GM21390 (cell line): Measurements from ENCODE around the gene FILIP1L.

Experiments used
- ATAC-seq: cut with Tn5 transposase; IDR thresholded peaks from one replicate; pipeline ENCODE4 v1.9.1; 2021; ENCODE audit not compliant: unreplicated experiment

The FILIP1L gene

DNA sequence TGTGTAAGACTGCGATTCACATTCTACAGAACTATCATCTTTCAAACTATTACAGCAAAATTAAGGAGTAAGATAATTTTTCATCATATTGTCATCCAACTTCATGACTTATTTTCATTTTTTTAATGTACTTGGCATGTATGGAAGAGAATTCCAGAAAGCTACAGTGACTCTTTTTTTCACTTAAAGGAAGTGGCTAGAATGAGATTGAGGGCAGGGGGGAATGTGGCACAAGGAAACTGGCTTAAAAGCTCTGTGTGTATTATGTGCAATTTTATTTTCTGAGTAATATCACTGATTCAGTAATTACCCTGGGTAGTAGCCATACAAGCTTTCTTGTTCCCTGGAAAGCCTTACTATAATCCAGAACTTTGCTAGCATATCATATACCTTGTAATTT is 94.6 kb downstream of the FILIP1L start:
- no peak for ATAC-seq

DNA sequence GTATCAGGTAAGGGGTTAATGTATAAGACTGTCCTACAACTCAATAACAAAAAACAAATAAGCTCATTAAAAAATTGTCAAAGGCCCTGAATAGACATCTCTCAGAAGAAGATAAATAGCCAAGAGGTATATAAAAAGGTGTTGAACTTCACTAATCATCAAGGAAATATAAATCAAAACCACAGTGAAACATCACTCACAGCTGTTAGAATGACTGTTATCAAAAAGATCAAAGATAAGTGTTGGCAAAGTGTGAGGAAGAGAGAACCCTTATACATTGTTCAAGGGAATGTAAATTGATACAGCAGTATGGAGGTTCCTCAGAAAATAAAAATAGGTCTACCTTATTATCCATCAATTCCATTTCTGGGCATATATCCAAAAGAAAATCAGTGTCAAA is 95.5 kb downstream of the FILIP1L start:
- ATAC-seq: no peak

DNA sequence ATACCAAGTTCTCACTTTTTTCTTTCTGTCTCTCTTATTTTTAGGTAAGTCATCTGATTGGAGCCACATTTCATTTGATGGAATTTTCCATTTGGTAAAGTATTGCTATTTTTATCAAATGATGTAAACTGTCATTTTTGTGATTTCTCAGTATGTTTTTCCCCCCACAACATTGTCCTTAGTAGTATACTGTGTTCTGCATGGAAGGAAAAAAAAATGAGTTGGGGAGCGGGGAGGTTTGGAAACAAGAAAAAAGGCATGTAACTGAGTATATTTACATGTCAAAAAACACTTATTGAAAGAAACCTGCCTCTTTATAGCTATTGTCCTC is 104.2 kb downstream of the FILIP1L start:
- no peak for ATAC-seq

DNA sequence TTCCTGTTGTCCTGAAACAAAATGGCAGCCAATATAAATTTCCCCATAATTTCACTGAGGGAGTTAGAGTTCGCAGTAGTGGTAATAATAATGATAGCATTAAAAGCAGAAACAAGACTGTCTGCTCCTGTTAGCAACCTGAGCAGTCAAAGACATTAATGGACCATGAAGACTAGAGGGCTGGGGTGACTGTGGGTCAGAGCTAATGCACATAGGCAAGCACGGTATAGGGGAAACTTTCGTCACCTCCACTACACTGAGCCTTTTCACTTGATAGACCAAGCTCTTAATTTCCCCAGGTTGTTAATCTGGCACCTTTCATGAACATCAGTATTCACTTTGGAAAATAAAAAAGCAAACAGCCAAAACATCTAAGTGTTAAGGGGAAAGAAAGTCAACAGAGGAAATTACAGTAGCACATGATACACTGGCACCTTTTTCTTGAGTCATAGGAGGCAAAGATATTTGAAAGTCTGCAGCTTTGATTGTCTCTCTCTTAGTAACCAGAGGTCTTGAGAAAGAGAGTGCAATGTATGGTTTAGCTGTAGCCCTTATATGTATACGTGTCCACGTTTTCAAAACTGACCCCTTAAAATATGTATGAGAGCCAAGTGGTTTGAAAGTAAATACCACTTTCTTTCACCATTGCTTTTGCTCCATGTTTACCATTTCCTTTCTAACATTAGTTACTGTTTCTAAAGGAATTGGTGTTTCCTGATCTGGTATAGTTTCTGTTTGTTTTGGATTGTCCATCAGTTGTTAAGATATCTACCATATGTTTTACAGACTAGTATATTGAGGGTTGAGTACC is 104.8 kb downstream of the FILIP1L start:
- no peak for ATAC-seq

DNA sequence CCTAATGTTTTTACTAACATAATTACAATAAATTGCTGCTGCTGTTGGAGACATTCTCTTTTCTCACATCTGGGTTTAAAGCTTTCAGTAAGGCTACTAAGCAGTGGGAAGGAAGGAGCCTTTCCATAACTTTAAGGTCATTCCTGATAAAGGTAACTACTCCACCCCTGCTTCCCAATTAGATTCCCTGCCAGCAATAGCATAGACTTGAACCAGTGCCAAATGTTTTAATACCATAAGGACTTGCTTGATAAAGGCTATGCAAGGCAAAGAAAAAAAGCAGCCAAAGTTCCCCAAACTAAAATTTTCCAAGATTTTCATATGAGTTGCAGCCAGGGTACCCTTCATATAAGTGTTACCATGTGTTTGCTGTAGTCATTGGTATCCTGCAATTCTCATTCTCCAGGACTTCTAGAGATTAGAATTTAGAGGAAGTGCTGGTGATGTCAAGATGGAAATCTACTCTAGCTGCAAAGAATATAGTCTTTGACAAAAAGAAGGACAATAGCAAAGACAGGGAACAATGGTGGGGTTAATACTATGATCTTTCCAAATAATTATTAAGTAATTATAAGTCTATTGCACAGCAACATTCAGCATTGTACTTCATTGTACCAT is 106.1 kb downstream of the FILIP1L start:
- no peak for ATAC-seq

DNA sequence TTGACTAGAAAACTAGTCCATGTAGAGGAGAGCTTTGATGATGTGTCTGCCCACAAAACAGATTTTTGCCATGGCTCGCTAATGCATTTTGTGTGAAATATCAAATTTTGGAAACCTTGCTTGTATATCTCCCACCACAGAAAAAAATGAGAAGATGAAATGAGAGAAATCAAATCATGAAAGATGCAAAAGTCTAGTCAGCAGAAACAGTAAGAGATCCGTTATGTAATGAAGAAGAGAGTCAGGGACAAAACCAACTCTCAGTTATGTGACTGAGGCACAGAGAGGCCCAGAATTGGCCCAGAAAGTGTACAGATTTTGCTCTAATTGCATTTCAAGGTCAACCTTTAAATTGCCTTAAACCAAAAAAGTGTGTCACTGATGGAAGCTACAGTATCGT is 107.0 kb downstream of the FILIP1L start:
- ATAC-seq: no peak

DNA sequence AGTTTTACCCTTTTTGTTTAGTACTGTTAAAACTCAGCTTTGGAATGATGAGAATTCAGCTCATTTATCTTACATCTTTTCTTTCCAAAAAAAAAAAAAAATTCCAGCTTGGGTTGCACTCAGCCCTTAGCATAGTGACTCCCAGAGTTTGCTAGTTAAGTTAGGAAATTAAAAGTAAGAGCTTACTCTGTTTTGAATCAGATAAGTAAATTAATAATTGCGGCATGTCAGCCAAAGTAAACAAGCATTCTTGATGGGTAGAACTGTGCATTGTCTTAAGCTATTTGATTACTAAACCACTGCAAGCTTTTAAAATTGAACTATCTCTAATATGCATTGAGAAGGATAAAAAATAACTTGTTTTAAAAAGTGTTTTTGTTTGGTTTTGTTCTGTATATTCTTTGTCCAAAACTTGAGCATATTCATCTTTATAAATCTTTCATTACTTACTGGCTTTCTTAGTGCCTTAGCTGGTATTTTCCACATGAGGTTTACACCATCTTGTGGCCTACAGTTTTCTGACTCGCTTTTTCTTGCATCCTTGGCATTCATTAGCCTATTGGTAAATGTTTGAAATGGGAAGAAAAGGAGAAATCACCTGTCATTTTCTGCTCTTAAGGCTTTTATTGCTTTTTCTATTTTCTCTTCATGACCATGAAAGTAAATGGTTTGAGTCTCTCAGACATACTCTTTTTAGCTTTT is 107.6 kb downstream of the FILIP1L start:
- no peak for ATAC-seq

DNA sequence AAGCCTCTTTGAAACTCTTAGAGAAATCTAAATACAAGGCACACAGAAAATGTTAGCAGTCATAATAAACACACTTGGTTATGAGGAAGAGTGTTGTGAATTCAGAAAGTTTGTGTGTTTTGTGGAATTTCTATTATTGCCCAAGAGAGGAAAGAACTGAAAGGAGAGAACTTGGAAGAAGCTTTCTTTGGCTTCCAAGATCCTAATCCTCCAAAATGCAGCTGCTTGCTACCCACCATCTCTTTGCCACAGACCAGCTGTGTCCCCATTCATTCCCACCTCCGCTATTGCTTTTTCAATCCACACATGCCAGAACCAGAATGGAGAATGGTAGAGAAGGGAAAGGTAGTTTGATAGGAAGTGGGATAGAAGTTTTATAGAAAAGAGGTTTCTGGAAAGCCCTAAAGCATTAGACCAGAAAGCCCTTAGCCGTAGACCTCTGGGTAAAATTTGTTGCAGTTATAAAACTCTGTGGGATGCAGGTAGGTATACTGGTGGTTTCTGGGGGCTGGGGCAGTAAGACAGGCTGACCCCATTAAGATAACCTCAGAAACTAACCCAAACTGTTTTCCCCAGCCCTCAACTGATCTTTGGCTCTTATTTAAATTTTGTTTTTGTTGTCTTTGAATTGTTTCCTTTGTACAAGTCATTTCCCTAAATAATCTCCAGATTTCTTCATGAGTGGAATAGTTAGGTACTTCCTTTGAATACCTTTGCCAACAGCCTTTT is 108.5 kb downstream of the FILIP1L start:
- no peak for ATAC-seq

DNA sequence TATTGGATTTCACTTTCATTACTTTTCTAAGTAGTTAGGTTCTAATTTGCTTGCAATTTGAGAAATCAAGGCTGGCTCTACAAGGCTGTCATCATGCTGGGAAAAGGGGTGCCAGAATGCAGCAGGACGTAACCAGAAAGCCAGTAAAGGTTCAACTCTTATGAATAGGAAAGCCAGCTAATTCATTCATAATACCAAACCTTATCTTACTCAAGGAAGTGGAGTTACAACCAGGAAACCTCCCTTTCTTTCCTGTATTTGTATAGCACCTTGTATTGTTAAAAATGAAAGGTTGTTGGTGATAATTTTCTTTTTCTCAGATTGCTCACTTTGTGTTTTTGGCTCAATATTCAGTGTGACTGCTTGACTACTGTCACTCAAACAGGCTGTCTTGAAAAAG is 109.4 kb downstream of the FILIP1L start:
- no peak for ATAC-seq

DNA sequence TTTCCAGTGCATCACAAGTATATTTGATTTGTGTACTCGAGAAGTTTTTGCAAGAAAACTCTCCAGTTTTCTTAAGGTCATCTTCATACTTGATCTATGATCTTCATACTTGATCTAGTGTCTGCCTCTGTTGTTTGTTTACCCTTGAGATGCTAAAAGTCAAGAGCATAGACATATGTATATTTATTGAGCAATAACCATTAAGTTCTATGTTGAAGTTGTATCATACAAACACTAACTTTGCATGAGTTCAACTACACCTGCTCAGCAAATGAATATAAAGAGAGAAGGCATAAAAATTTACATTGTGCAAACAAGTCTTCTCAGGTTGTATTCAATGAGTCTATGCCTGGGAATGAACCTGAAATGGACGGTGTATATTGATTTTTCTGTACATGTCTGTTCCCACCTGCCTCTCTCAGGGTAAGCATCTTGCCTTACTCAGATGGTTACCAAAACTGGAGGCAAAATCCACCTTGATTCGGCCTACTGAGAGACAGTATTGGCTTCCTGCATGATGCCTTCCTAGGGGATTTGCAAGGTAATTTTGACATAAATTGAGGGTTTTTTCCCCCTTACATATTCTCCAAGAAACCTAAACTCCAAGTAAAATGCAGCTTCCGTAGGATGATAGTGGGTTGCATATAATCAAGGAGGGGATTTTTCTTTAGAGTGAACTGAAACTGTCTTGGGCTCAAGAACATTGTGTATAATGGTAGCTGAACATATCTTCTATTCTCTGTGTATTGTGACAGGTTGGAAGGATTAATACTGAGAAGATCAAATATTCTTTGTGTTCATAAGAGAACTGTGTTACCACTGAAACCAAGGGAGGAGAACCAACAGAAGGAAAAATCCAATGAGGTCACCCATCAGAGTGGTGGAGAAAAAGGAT is 110.4 kb downstream of the FILIP1L start:
- no peak for ATAC-seq

DNA sequence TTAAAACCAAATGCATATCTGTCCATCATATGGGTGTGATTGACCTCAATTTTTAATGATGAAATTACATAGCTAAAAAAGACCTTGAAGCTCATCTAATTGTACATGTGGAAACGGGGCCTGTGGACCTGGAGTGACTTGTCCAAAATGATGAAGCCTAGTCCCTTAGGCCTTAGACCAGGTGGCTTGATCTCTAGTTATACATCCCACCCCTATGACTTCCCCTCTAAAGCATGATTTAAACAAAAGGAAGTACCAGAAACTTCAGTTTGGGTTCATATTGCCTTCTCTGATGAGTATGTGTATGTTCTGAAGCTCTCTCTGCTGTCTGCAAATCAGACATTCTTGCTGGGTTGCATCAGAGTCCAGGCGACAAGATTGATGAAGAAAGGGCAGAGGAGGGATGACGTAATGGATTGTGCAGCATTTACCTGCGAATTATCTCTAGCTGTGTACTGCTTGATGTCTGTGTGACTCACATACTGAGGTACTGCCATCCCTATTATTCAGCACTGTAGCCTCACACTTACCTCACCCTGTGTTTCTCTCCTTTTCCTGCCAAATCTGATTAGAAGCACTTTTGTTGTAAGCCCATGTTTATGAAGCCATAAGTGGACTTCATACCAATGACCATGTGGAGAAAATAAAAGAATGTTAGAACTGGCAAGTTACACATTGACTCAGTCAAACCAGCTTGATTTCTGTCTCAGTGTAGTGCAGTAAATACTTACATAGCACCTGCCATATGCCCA is 111.5 kb downstream of the FILIP1L start:
- ATAC-seq: no peak

DNA sequence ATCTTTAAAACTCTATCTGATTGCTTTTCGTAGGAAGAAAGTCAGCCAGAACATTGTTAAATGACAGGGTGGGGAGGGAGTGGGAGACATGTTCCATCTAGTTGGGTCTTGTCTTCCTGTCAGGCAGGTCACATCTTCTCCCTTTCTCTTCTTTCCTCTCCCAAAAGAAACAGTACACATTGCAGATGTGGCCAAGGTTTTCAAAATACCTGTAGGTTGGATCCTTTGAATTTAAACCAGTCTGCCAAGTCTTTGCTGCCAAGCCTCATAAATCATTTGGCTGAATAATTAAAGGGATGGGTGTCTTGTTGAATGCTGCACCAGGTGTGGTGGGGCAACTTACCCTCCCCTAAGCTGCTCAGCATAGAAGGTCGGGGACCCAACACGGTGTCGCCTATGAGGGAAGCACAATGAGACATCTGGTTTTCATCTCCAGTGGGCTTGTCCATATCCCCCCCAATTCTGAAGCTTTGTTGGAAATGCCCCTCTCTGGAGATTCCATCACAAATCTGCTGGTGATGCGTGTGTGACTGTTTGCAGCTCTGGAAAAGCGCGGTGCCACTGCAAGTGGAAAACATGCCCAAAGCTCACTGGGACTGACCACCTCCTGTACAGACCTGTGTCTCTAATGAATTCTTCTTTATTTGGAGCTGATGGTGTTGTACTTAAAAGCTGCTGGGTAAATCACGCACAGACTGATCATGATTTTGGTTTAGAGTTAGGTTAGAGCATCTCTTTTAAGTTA is 112.6 kb downstream of the FILIP1L start:
- no peak for ATAC-seq

DNA sequence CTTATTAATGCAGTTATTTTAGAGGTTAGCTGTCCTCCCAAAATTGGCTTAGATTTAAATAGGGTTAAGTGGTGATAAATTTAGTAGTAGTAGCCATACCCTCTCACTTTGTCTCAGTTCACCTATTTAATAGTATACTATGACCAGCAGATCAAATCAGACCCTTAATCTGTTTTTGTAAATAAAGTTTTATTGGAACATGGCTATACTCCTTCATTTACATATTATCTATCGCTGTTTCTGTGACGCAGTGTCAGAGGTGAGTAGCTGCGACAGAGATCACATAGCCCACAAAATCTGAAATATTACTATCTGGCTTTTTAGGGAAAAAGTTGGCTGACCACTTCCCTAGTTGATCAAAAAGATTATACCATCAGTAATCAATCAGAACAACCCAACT is 113.2 kb downstream of the FILIP1L start:
- ATAC-seq: no peak

DNA sequence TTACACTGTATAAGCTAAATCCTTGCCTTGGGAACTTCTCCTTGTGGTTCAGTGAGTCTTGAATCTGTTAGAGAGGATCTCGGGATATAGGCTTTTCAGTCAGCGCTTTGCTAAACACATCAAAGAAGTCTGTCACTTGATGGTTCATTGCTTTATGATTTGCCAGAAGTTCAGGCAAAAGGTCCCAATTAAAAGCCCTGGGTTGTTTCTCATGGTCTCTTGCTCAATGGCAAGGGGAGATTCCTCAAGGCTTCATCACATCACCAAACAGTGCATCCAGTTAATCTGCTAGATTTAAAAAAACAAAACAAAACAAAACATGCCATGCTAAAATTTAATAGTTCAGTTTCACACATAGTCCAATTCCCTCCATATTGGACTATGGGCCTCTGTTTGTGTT is 114.8 kb downstream of the FILIP1L start:
- ATAC-seq: no peak

DNA sequence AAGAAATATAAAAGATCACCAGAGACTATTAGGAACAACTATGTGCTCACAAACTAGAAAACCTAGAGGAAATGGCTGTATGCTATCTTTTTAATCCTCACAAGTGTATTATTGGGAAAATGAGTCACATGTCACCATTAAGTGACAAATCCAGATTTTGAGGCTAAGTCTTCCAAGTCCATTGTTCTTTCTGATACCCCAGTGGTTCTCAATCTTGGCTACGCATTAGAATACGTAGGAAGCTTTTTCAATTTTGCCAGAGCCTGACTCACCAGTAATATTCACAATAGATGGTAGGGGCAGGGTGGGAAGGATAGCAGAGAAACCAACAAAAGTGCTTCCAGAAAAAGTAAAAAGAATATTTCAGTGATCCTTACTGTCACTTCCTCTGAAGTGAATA is 117.0 kb downstream of the FILIP1L start:
- no peak for ATAC-seq

DNA sequence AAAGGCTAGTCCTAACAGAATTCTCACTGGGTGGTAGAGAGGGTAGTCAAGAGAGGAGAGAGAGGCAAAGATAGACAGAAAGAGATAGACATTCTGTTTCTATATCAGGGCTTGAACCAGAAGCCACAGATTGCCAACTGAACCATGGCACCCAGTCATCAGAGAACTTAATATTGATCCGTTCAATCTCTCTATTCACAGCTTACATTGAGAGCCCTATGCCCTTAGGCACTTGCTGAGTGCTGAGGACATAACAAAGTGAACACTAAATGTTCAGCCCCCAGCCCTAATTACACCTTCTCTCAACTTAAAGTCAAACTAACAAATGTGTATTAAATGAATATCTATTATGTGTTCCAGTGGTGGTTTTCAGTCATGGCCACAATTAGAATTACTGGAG is 124.1 kb downstream of the FILIP1L start:
- no peak for ATAC-seq

DNA sequence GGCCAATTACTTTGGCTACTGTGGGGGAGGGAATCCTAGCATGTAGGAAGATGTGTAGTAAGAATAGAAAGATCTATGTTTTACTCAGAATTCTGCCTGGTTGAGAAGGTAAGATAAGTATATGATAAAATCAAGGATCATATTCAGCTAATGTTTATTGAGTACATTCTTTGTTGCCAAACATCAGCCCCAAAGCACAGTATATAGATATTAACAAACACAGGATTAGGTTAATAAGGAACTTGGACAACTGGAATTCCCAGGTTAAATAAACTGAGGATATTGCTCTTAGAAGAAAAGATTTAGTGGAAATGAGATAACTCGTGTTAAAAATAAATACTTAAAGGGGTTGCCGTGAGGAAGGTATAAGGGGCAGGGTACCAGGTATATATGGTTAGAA is 129.6 kb downstream of the FILIP1L start:
- no peak for ATAC-seq

DNA sequence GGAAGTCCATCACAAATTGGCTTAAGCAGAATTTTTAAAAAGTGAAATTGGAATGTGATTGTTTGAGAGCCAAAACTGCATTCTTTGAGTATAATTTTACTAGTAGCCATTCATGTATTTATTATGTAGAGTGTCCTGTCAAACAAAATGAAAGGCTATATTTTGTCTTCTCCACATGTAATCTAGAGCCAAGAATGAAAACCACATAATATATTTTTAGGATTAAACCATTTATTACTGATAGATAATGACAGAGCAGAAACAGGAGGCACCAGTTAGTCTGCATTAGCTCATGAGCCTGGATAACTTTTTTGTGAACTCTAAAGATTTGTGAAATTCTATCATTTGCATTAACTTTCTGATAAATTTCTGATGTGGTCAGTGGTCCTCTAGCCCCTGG is 130.2 kb downstream of the FILIP1L start:
- no peak for ATAC-seq

DNA sequence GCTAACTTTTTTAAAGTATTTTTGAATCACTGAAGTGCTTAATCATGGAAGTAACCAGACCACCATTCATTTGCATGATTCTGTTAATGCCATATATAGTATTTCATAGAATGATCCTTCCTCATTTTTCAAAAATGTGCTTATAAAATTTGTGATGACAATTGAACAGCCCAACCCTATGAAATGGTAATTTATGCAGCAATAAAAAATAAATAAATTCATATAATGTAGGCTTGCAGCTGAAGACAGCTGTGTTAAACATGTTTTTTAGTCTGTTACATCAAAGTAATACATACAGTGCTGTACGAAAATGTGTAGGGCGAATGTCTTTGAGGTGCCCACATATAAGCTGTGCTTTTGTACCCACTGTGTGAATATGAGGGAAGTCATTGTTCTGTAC is 131.7 kb downstream of the FILIP1L start:
- no peak for ATAC-seq
